Measurements from ENCODE around the gene CCBE1. TPM values are rescaled to one million over a fixed set of nuclear protein-coding genes. Genes with fewer than 3 reads are reported as not detected.
A peak's percentile ranks its signal among the peaks of the same experiment; 100 is the strongest.

CCBE1 gene
- total and polyA plus RNA-seq, 4 donors = 3.4 to 59.0 (median 21.9) TPM

GRCh38 chr18:59470561-59471121 lies 226.6 kb downstream of the CCBE1 start:
- H3K9ac ChIP-seq (ENCODE audit: insufficient read depth in 1 of 2, low read length in 2 of 2) = no peak overlapping the region
- H3K27ac ChIP-seq (ENCODE audit: low read depth in 1 of 2, low read length in 1 of 2) = peak overlapping the region in 1 of 2 donors; percentile 36
- H3K36me3 ChIP-seq (ENCODE audit: control insufficient read depth in 4 of 4, insufficient read depth in 4 of 4, low read length in 4 of 4) = peaks cover 0 to 41% (median 14%) of the 10 kb centered on the region in 4 donors
- H3K27me3 ChIP-seq (ENCODE audit: control insufficient read depth in 3 of 3, insufficient read depth in 3 of 3, low read length in 2 of 3) = no peaks in the 10 kb centered on the region
- TF ChIP-seq CTCF (IDR thresholded peaks at IDR 0.05; ENCODE audit: control extremely low read depth, extremely low read depth) = no peak
- no peak overlapping the region for H3K4me3 ChIP-seq
- H3K4me1 ChIP-seq (ENCODE audit: control insufficient read depth in 5 of 5, insufficient read depth in 5 of 5, low read length in 5 of 5) = peaks cover 0 to 28% (median 8%) of the 10 kb centered on the region in 5 donors
- H3K9me3 ChIP-seq (ENCODE audit: control insufficient read depth in 4 of 4, insufficient read depth in 3 of 4, low read length in 3 of 4) = peaks cover 0 to 1% (median 0%) of the 10 kb centered on the region in 4 donors
- no peak for ATAC-seq (ENCODE audit: insufficient read depth, low FRiP score)
- 61 to 72% methylated on average over 8 of the region's 8 CpGs for WGBS, 2 donors
- DNase-seq = peak; percentile 76 to 91 (median 89)

- WGBS, 2 donors = 79 to 85% methylated on average over 15 of the region's 15 CpGs
- DNase-seq (no peak), ATAC-seq (ENCODE audit: insufficient read depth, low FRiP score) (no peak)
- no peak for TF ChIP-seq CTCF (IDR thresholded peaks at IDR 0.05; ENCODE audit: control extremely low read depth, extremely low read depth)
- no peaks in the 10 kb centered on the region for H3K27me3 ChIP-seq (ENCODE audit: control insufficient read depth in 3 of 3, insufficient read depth in 3 of 3, low read length in 2 of 3)
- no peak overlapping the region for H3K4me3 ChIP-seq
- no peak overlapping the region for H3K9ac ChIP-seq (ENCODE audit: insufficient read depth in 1 of 2, low read length in 2 of 2)
- H3K9me3 ChIP-seq (ENCODE audit: control insufficient read depth in 4 of 4, insufficient read depth in 3 of 4, low read length in 3 of 4) = peaks cover 0 to 1% (median 0%) of the 10 kb centered on the region in 4 donors
- peaks cover 0 to 46% (median 17%) of the 10 kb centered on the region in 4 donors for H3K36me3 ChIP-seq (ENCODE audit: control insufficient read depth in 4 of 4, insufficient read depth in 4 of 4, low read length in 4 of 4)
- peaks cover 0 to 27% (median 8%) of the 10 kb centered on the region in 5 donors for H3K4me1 ChIP-seq (ENCODE audit: control insufficient read depth in 5 of 5, insufficient read depth in 5 of 5, low read length in 5 of 5)
- peak overlapping the region in 1 of 2 donors; percentile 36 for H3K27ac ChIP-seq (ENCODE audit: low read depth in 1 of 2, low read length in 1 of 2)
These were observed 227.6 kb downstream of the CCBE1 start for GRCh38 chr18:59469463-59470180.

- ATAC-seq (ENCODE audit: insufficient read depth, low FRiP score) (no peak), DNase-seq (no peak)
- TF ChIP-seq CTCF (IDR thresholded peaks at IDR 0.05; ENCODE audit: control extremely low read depth, extremely low read depth) = no peak
- WGBS, 2 donors = 62 to 66% methylated on average over 4 of the region's 4 CpGs
- no peaks in the 10 kb centered on the region for H3K27me3 ChIP-seq (ENCODE audit: control insufficient read depth in 3 of 3, insufficient read depth in 3 of 3, low read length in 2 of 3)
- no peak overlapping the region for H3K4me3 ChIP-seq
- H3K9me3 ChIP-seq (ENCODE audit: control insufficient read depth in 4 of 4, insufficient read depth in 3 of 4, low read length in 3 of 4) = peaks cover 0 to 1% (median 0%) of the 10 kb centered on the region in 4 donors
- no peak overlapping the region for H3K27ac ChIP-seq (ENCODE audit: low read depth in 1 of 2, low read length in 1 of 2)
- no peak overlapping the region for H3K9ac ChIP-seq (ENCODE audit: insufficient read depth in 1 of 2, low read length in 2 of 2)
- peaks cover 0 to 27% (median 8%) of the 10 kb centered on the region in 5 donors for H3K4me1 ChIP-seq (ENCODE audit: control insufficient read depth in 5 of 5, insufficient read depth in 5 of 5, low read length in 5 of 5)
- H3K36me3 ChIP-seq (ENCODE audit: control insufficient read depth in 4 of 4, insufficient read depth in 4 of 4, low read length in 4 of 4) = peaks cover 0 to 42% (median 18%) of the 10 kb centered on the region in 4 donors
These were observed 228.4 kb downstream of the CCBE1 start for GRCh38 chr18:59468821-59469220.
